ENCODE results near the gene MOB3B.

Gene MOB3B

DNA sequence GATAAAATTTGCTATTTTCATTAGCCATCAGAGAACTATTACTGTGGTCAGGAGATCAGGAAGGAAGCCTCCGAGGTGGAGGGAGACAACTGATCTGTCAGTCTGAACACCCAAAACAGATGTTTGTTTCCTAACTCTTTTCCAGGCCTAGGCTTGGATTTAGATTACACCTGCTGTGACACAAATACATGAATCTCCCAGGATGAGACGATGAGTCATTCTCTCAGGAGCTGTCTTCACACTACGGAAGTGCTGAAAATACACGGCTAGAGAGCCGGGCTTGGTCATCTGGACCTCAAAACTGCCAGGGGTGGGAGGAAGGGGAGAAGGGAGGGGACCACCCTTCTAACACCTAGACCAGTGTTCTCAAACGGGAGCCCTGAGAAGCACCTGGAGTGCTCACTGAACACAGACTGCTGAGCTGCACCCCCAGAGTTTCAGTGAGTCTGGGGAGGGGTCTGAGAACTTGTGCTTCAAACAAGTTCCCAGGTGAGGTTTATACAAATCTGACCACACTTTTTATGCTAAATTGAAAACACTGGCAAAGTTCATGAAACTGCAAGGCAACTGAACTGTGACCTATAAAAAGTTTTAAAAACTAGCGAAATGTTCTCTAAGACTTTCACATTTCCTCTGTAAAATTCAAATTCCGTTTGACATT lies 152.3 kb downstream of the MOB3B start:
- TF ChIP-seq, protein P1, sequence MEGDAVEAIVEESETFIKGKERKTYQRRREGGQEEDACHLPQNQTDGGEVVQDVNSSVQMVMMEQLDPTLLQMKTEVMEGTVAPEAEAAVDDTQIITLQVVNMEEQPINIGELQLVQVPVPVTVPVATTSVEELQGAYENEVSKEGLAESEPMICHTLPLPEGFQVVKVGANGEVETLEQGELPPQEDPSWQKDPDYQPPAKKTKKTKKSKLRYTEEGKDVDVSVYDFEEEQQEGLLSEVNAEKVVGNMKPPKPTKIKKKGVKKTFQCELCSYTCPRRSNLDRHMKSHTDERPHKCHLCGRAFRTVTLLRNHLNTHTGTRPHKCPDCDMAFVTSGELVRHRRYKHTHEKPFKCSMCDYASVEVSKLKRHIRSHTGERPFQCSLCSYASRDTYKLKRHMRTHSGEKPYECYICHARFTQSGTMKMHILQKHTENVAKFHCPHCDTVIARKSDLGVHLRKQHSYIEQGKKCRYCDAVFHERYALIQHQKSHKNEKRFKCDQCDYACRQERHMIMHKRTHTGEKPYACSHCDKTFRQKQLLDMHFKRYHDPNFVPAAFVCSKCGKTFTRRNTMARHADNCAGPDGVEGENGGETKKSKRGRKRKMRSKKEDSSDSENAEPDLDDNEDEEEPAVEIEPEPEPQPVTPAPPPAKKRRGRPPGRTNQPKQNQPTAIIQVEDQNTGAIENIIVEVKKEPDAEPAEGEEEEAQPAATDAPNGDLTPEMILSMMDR (IDR thresholded peaks at IDR 0.05; ENCODE audit: low read depth, low read length, missing control alignments) = no peak
- no peak overlapping the region; the same call in 1 of the 2 replicates for H3K4me3 ChIP-seq (ENCODE audit: low read depth, low read length)
- DNase-seq (ENCODE audit: low read depth) = peak; percentile 41

DNA sequence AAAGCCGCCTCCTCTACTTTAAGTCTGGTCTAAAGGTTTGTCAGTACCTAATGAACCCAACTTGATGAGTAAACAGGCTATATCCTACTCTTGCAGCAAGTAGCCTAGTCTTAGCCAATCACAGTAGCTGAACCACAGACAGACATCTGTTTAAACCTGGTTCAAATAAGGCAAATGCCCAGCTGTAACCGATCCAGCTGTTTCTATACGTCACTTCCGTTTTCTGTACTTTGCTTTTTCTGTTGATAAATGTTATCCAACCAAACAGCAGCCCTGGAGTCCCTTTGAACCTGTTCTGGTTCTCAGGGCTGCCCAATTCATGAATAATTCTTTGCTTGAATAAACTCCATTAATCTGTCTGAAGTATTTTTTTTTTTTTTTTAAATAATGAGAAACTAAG lies 155.8 kb downstream of the MOB3B start:
- TF ChIP-seq, protein P1 (IDR thresholded peaks at IDR 0.05; ENCODE audit: low read depth, low read length, missing control alignments) = no peak
- DNase-seq (ENCODE audit: low read depth) = no peak
- no peak overlapping the region for H3K4me3 ChIP-seq (ENCODE audit: low read depth, low read length)

DNA sequence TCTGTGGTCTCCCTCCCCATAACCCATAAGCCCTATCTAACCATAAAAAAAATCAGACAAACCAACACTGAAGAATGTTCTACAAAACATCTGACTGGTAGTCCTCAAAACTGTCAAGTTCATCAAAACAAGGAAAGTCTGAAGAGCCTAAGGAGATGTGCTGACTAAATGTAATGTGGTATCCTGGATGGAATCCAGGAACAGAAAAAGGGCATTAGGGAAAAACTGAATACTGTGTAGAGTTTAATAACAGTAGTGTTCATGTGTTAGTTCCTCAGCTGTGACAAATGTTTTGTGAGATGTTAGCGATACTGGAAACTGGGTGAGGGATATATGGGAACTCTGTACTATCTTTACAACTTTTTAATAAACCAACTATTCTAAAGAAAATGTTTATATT lies 157.0 kb downstream of the MOB3B start:
- H3K4me3 ChIP-seq (ENCODE audit: low read depth, low read length) = no peak overlapping the region
- DNase-seq (ENCODE audit: low read depth) = no peak
- TF ChIP-seq, protein P1 (IDR thresholded peaks at IDR 0.05; ENCODE audit: low read depth, low read length, missing control alignments) = no peak

- H3K4me3 ChIP-seq (ENCODE audit: low read depth, low read length) = no peak overlapping the region
- no peak for DNase-seq (ENCODE audit: low read depth)
- TF ChIP-seq, protein P1 (IDR thresholded peaks at IDR 0.05; ENCODE audit: low read depth, low read length, missing control alignments) = no peak
Measured at GRCh38 chr9:27371382-27371781, 158.2 kb downstream of the MOB3B start.

DNA sequence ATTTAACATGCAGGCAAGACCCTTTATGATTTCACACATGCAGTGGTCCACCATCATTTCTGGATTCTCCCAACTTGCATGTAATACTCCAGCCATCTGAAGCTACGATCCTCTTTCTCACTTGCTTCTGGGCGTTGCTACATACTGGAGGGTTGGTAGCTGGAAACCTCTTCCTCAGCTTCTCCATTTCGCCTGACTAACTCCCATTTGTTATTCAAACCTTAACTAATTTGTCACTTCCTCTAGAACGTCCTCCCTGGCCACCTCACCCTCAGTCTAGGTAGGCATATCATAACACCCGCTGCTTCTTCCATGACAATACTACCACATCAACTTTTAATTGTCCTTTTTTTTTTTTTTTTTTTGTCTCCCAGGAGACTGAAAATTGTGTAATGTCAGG lies 160.0 kb downstream of the MOB3B start:
- no peak overlapping the region for H3K4me3 ChIP-seq (ENCODE audit: low read depth, low read length)
- TF ChIP-seq, protein P1 (IDR thresholded peaks at IDR 0.05; ENCODE audit: low read depth, low read length, missing control alignments) = no peak
- no peak for DNase-seq (ENCODE audit: low read depth)

GRCh38 chr9:27368316-27368985 lies 161.2 kb downstream of the MOB3B start:
- TF ChIP-seq, protein P1 (IDR thresholded peaks at IDR 0.05; ENCODE audit: low read depth, low read length, missing control alignments) = no peak
- H3K4me3 ChIP-seq (ENCODE audit: low read depth, low read length) = no peak overlapping the region
- DNase-seq (ENCODE audit: low read depth) = no peak

- TF ChIP-seq, protein P1 (IDR thresholded peaks at IDR 0.05; ENCODE audit: low read depth, low read length, missing control alignments) = no peak
- H3K4me3 ChIP-seq (ENCODE audit: low read depth, low read length) = no peak overlapping the region
- DNase-seq (ENCODE audit: low read depth) = no peak
Measured at GRCh38 chr9:27367921-27368315, 161.7 kb downstream of the MOB3B start.
